HEK293 (cell line): ENCODE data around the gene GJA5.
"Not testable (repeated sequence)": the region's sequence is repeated elsewhere in the genome, so short reads cannot be mapped to it uniquely, and the experiment has no call there.

Source experiments
- CTCF ChIA-PET: fragments of 350-600 bp; formaldehyde crosslinking; extraction: SDS; loops from one replicate; lab custom pipeline; 2021; ENCODE audit warnings: antibody characterized with exemption; lab: Yijun Ruan, JAX
- POLR2A ChIA-PET: fragments of 300-600 bp; formaldehyde crosslinking; extraction: SDS; loops from one replicate; lab custom pipeline; 2020; ENCODE audit warnings: antibody characterized with exemption, inconsistent platforms; lab: Yijun Ruan, JAX
- H3K27ac ChIP-seq: fragments of 200-500 bp; sonication (Bioruptor generic); 2 replicates; pipeline ENCODE4 v1.5.1; 2014; ENCODE audit warnings: low read depth, low read length, control low read depth, inconsistent platforms; ENCODE audit errors: extremely low read depth
- H3K36me3 ChIP-seq, 2 experiments: fragments of 200-500 bp in 1 of 2; sonication (Bioruptor generic) in 1 of 2; 1 replicate in 1 of 2; 2 replicates in 1 of 2; pipeline ENCODE4 v1.5.1; 2014 to 2017; ENCODE audit warnings: inconsistent platforms in 2 of 2, low read length in 2 of 2; ENCODE audit not compliant: control insufficient read depth in 2 of 2, insufficient read depth in 1 of 2
- H3K4me1 ChIP-seq: fragments of 200-500 bp; sonication (Bioruptor generic); 2 replicates; pipeline ENCODE4 v1.5.1; 2014; ENCODE audit warnings: mild to moderate bottlenecking, low read length, inconsistent platforms; ENCODE audit not compliant: control insufficient read depth, insufficient read depth
- H3K4me3 ChIP-seq: 2 replicates; pipeline ENCODE4 v1.5.1; 2011; ENCODE audit warnings: low read depth, mild to moderate bottlenecking, control low read depth, low read length, moderate library complexity
- H3K9me3 ChIP-seq: fragments of 200-500 bp; sonication (Bioruptor generic); 2 replicates; pipeline ENCODE4 v1.5.1; 2014; ENCODE audit warnings: low read depth, low read length, inconsistent platforms; ENCODE audit not compliant: control insufficient read depth, insufficient read depth
- GLIS1 ChIP-seq: fragments of 450-650 bp; formaldehyde crosslinking; IDR thresholded peaks from 2 replicates; pipeline ENCODE4 v1.5.1; 2016; ENCODE audit warnings: missing biosample characterization, missing genetic modification characterization
- KLF10 ChIP-seq: fragments of 450-650 bp; IDR thresholded peaks from 2 replicates; pipeline ENCODE4 v1.5.1; 2018; ENCODE audit warnings: missing biosample characterization, mild to moderate bottlenecking, missing genetic modification characterization
- KLF9 ChIP-seq: fragments of 450-650 bp; formaldehyde crosslinking; IDR thresholded peaks from 2 replicates; pipeline ENCODE4 v1.5.1; 2016; ENCODE audit warnings: missing biosample characterization, missing genetic modification characterization, low read depth
- RBAK ChIP-seq: fragments of 450-650 bp; formaldehyde crosslinking; IDR thresholded peaks from 2 replicates; pipeline ENCODE4 v1.5.1; 2016; ENCODE audit warnings: missing biosample characterization, missing genetic modification characterization
- SP3 ChIP-seq: fragments of 450-650 bp; formaldehyde crosslinking; IDR thresholded peaks from 2 replicates; pipeline ENCODE4 v1.5.1; 2016; ENCODE audit warnings: missing biosample characterization, missing genetic modification characterization
- ZNF133 ChIP-seq: fragments of 450-650 bp; formaldehyde crosslinking; IDR thresholded peaks from 2 replicates; pipeline ENCODE4 v1.5.1; 2016; ENCODE audit warnings: missing biosample characterization, missing genetic modification characterization
- ZNF184 ChIP-seq: fragments of 450-650 bp; IDR thresholded peaks from 2 replicates; pipeline ENCODE4 v1.5.1; 2018; ENCODE audit warnings: missing biosample characterization, mild to moderate bottlenecking, missing genetic modification characterization
- ZNF2 ChIP-seq: fragments of 450-650 bp; formaldehyde crosslinking; IDR thresholded peaks from 2 replicates; pipeline ENCODE4 v1.5.1; 2016; ENCODE audit warnings: missing biosample characterization, missing genetic modification characterization
- ZNF202 ChIP-seq: fragments of 450-650 bp; formaldehyde crosslinking; IDR thresholded peaks from 2 replicates; pipeline ENCODE4 v1.5.1; 2016; ENCODE audit warnings: missing biosample characterization, missing genetic modification characterization, borderline replicate concordance
- ZNF302 ChIP-seq: fragments of 450-650 bp; formaldehyde crosslinking; IDR thresholded peaks from 2 replicates; pipeline ENCODE4 v1.5.1; 2016; ENCODE audit warnings: missing biosample characterization, missing genetic modification characterization, low read depth
- ZNF335 ChIP-seq: fragments of 450-650 bp; formaldehyde crosslinking; conservative IDR thresholded peaks from 2 replicates; pipeline ENCODE4 v1.5.1; 2016; ENCODE audit warnings: missing biosample characterization, missing genetic modification characterization
- ZNF366 ChIP-seq: fragments of 450-650 bp; formaldehyde crosslinking; conservative IDR thresholded peaks from 2 replicates; pipeline ENCODE4 v1.5.1; 2016; ENCODE audit warnings: missing biosample characterization, missing genetic modification characterization
- ZNF404 ChIP-seq: fragments of 450-650 bp; formaldehyde crosslinking; IDR thresholded peaks from 2 replicates; pipeline ENCODE4 v1.5.1; 2017; ENCODE audit warnings: missing biosample characterization, missing genetic modification characterization
- ZNF423 ChIP-seq: fragments of 450-650 bp; formaldehyde crosslinking; IDR thresholded peaks from 2 replicates; pipeline ENCODE4 v1.5.1; 2016; ENCODE audit warnings: missing biosample characterization, missing genetic modification characterization
- ZNF660 ChIP-seq: fragments of 450-650 bp; IDR thresholded peaks from 2 replicates; pipeline ENCODE4 v1.5.1; 2018; ENCODE audit warnings: missing biosample characterization, mild to moderate bottlenecking, missing genetic modification characterization
- ZNF830 ChIP-seq: fragments of 450-650 bp; IDR thresholded peaks from 2 replicates; pipeline ENCODE4 v1.5.0; 2018; ENCODE audit warnings: missing biosample characterization, missing genetic modification characterization, low read depth, mild to moderate bottlenecking, moderate library complexity
- TF ChIP-seq, protein P1 (sequence below): fragments of 450-650 bp; formaldehyde crosslinking; IDR thresholded peaks from 2 replicates; pipeline ENCODE4 v1.5.1; 2016; ENCODE audit warnings: missing biosample characterization, missing genetic modification characterization
- TF ChIP-seq, protein P2 (sequence below): fragments of 450-650 bp; formaldehyde crosslinking; IDR thresholded peaks from 2 replicates; pipeline ENCODE4 v1.5.1; 2016; ENCODE audit warnings: missing biosample characterization, missing genetic modification characterization
- TF ChIP-seq, protein P3 (sequence below): fragments of 450-650 bp; formaldehyde crosslinking; IDR thresholded peaks from 2 replicates; pipeline ENCODE4 v1.5.1; 2016; ENCODE audit warnings: missing biosample characterization, missing genetic modification characterization

GJA5 gene

DNA sequence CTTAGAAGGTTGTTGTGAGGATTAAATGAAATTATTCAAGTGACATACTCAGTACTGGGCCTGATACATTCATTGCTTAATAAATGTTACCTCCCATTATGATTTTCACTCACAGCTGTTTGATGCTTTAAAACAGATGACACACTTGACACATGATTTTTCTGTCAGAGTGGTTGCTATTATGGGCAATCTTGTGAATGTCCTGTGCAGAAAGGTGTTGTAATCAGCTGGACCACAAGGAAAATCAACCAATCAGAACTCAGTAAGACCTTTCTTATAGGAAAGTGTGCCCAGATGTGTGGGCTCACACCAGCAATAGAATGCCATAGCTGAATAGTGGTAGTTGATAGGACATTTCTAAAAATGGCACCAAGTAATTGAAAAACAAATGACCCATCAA is 23.5 kb downstream of the GJA5 start:
- Histone ChIP-seq H3K4me1 (no peaks in the 10 kb centered on the region), H3K36me3 (no peaks in the 10 kb centered on the region), H3K27ac (no peak overlapping the region), H3K4me3 (no peak overlapping the region), H3K9me3 (no peaks in the 10 kb centered on the region)
- ChIA-PET POLR2A (no interaction called here), CTCF (interaction anchor here (0.7 to 1.8 kb wide), 2 partner anchors 13 to 109 kb away, joined by 3 to 7 read pairs; no protein-coding TSS in a partner anchor)
- TF ChIP-seq SP3 (no peak), ZNF133 (tag by site-specific recombination) (no peak), KLF10 (tag by site-specific recombination) (no peak), ZNF366 (no peak), ZNF184 (no peak), ZNF423 (tag by site-specific recombination) (no peak), RBAK (tag by site-specific recombination) (no peak), ZNF404 (tag by site-specific recombination) (no peak)
- TF ChIP-seq, protein P1, sequence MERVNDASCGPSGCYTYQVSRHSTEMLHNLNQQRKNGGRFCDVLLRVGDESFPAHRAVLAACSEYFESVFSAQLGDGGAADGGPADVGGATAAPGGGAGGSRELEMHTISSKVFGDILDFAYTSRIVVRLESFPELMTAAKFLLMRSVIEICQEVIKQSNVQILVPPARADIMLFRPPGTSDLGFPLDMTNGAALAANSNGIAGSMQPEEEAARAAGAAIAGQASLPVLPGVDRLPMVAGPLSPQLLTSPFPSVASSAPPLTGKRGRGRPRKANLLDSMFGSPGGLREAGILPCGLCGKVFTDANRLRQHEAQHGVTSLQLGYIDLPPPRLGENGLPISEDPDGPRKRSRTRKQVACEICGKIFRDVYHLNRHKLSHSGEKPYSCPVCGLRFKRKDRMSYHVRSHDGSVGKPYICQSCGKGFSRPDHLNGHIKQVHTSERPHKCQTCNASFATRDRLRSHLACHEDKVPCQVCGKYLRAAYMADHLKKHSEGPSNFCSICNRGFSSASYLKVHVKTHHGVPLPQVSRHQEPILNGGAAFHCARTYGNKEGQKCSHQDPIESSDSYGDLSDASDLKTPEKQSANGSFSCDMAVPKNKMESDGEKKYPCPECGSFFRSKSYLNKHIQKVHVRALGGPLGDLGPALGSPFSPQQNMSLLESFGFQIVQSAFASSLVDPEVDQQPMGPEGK (tag by site-specific recombination) = no peak
- TF ChIP-seq, protein P2, sequence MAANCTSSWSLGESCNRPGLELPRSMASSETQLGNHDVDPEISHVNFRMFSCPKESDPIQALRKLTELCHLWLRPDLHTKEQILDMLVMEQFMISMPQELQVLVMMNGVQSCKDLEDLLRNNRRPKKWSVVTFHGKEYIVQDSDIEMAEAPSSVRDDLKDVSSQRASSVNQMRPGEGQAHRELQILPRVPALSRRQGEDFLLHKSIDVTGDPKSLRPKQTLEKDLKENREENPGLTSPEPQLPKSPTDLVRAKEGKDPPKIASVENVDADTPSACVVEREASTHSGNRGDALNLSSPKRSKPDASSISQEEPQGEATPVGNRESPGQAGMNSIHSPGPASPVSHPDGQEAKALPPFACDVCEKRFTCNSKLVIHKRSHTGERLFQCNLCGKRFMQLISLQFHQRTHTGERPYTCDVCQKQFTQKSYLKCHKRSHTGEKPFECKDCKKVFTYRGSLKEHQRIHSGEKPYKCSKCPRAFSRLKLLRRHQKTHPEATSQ (tag by site-specific recombination) = no peak
- TF ChIP-seq, protein P3, sequence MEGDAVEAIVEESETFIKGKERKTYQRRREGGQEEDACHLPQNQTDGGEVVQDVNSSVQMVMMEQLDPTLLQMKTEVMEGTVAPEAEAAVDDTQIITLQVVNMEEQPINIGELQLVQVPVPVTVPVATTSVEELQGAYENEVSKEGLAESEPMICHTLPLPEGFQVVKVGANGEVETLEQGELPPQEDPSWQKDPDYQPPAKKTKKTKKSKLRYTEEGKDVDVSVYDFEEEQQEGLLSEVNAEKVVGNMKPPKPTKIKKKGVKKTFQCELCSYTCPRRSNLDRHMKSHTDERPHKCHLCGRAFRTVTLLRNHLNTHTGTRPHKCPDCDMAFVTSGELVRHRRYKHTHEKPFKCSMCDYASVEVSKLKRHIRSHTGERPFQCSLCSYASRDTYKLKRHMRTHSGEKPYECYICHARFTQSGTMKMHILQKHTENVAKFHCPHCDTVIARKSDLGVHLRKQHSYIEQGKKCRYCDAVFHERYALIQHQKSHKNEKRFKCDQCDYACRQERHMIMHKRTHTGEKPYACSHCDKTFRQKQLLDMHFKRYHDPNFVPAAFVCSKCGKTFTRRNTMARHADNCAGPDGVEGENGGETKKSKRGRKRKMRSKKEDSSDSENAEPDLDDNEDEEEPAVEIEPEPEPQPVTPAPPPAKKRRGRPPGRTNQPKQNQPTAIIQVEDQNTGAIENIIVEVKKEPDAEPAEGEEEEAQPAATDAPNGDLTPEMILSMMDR = no peak

DNA sequence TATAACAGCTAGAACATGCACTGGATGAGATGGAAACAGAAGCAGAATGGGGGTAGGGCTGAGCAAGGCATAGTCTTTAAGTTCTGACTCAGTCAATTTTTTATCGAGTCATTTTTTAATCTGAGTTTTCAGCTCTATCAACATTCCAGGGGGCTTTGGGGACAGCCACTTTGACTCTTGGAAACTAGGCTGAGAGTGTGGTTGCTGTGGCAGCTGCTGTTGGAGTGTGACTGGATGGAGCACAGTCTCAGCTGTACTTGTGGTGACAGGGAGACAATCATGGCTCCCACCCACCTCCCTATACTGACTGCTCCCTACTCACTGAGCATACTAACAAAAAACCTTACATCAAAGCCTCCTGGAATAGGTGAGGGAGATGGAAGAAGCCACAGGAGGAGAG is 25.0 kb downstream of the GJA5 start:
- H3K36me3 ChIP-seq = no peaks in the 10 kb centered on the region
- ChIA-PET CTCF (no interaction called here), POLR2A (no interaction called here)
- H3K4me1 ChIP-seq = no peaks in the 10 kb centered on the region
- H3K27ac ChIP-seq = no peak overlapping the region
- no peaks in the 10 kb centered on the region for H3K9me3 ChIP-seq
- TF ChIP-seq ZNF830 (no peak), GLIS1 (no peak), ZNF404 (tag by site-specific recombination) (no peak), ZNF660 (tag by site-specific recombination) (no peak), ZNF2 (tag by site-specific recombination) (no peak), ZNF302 (tag by site-specific recombination) (no peak), KLF9 (tag by site-specific recombination) (no peak), ZNF202 (no peak), ZNF335 (tag by site-specific recombination) (no peak)
- H3K4me3 ChIP-seq = no peak overlapping the region

DNA sequence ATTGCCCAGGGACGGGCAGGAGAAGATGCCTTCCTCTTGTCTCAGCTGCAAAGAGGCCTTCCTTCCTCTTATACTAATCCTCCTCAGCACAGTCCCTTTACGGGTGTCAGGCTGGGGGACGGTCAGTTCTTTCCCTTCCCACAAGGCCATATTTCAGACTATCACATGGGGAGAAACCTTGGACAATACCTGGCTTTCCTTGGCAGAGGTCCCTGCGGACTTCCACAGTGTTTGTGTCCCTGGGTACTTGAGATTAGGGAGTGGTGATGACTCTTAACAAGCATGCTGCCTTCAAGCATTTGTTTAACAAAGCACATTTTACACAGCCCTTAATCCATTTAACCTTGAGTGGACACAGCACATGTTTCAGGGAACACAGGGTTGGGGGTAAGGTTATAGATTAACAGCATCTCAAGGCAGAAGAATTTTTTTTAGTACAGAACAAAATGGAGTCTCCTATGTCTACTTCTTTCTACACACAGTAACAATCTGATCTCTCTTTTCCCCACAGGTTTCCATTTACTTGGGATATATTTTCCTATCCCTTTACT is 26.0 kb downstream of the GJA5 start:
- POLR2A ChIA-PET, H3K4me3 ChIP-seq, H3K36me3 ChIP-seq, H3K4me1 ChIP-seq, CTCF ChIA-PET, H3K9me3 ChIP-seq, H3K27ac ChIP-seq: not testable (repeated sequence)
